ENCODE data around the gene CDKAL1. TPM values are rescaled to one million over a fixed set of nuclear protein-coding genes. Genes with fewer than 3 reads are reported as not detected.

Gene CDKAL1
- total and polyA plus RNA-seq, 10 of the 15 experiments (the other 5 are each of a cell fraction or from before 2014, with no cell fraction given) = 10.7 to 26.9 (median 17.3) TPM

DNA sequence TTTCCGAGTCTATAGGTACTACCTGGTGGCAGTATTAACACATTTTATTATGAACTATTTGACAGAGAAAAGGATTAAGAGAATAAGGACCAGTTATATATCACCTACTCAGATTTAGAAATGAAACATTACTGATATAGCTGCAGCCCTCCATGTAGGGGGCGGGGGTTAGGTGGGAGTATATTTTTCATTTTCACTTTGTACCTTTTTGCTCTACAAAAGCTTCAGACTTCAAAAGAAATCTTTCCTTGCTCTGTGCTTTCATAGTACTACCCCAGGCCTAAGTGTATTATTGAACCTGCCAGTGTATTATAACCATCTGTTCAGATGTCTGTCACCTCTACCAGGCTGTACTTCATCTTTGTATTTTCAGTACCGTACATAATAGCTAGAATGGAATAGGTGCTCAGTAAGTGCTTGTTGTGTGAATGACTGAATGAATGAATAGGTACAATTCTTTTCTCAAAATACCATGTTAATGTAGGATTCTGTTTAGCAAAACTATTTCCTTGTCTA, 43.0 kb downstream of the CDKAL1 start:
- H3K27ac ChIP-seq (ENCODE audit: control insufficient read depth, insufficient read depth) = no peak overlapping the region

More for the DNA sequence above, 43.0 kb downstream of the CDKAL1 start:
- no peak overlapping the region for H3K9ac ChIP-seq (ENCODE audit: control insufficient read depth, insufficient read depth, low read length)
- H3K36me3 ChIP-seq (ENCODE audit: control insufficient read depth in 2 of 2, insufficient read depth in 2 of 2, low read length in 1 of 2) = no peaks in the 10 kb centered on the region; a peak in 2 of 4 replicates
- no peak overlapping the region for H3K4me3 ChIP-seq
- in situ Hi-C loops (cut with MboI) = no loop called here
- 97% methylated on average over 3 of the region's 3 CpGs for WGBS (ENCODE audit: insufficient coverage, insufficient replicate concordance, low lambda C conversion rate, missing lambda C conversion rate)
- ChIA-PET POLR2A (no interaction called here), CTCF (interaction anchor here (0.7 to 5.4 kb wide), 2 partner anchors 12 to 19 kb away, joined by 3 to 40 read pairs; no protein-coding TSS in a partner anchor), RAD21 (ENCODE audit: unreplicated experiment) (no interaction called here), SMC1A (ENCODE audit: uncharacterized antibody, unreplicated experiment) (interaction anchor here (1.0 kb wide), 1 partner anchor 12 kb away, joined by 3 read pairs; no protein-coding TSS in a partner anchor)
- no peaks in the 10 kb centered on the region for H3K27me3 ChIP-seq (replicated peaks in 1 of 2; ENCODE audit: control insufficient read depth in 2 of 2, insufficient read depth in 2 of 2, low read length in 1 of 2)
- intact Hi-C loops (cut with micrococcal nuclease; ENCODE audit: unreplicated experiment) = no loop called here
- no peak overlapping the region for H2AFZ ChIP-seq (ENCODE audit: control insufficient read depth, low read depth, low read length)
- no peak for DNase-seq (ENCODE audit: low read depth, low spot score)
- H3K4me1 ChIP-seq (ENCODE audit: control insufficient read depth, insufficient read depth, low read length) = no peaks in the 10 kb centered on the region
- ATAC-seq = no peak
- no peaks in the 10 kb centered on the region for H4K20me1 ChIP-seq (ENCODE audit: control insufficient read depth, insufficient read depth)
- BruUV-seq (replicated peaks) = no TSS peak
- no peaks in the 10 kb centered on the region for H3K9me3 ChIP-seq (replicated peaks; ENCODE audit: control insufficient read depth, insufficient read depth, low read length)
- no peak for FAIRE-seq
- H3K4me2 ChIP-seq (ENCODE audit: control insufficient read depth, insufficient read depth) = no peak overlapping the region
- H3K79me2 ChIP-seq (ENCODE audit: control insufficient read depth, insufficient read depth, low read length) = no peaks in the 10 kb centered on the region
- no peak for TF ChIP-seq ATF7 (IDR thresholded peaks at IDR 0.05; ENCODE audit: low read depth)
- no peak for TF ChIP-seq MTA3 (IDR thresholded peaks at IDR 0.05; ENCODE audit: borderline replicate concordance, low read length)
- no peak for TF ChIP-seq NFXL1 (IDR thresholded peaks at IDR 0.05; ENCODE audit: borderline replicate concordance)
- TF ChIP-seq NR2C1 (IDR thresholded peaks at IDR 0.05) = no peak
- TF ChIP-seq, protein P1, sequence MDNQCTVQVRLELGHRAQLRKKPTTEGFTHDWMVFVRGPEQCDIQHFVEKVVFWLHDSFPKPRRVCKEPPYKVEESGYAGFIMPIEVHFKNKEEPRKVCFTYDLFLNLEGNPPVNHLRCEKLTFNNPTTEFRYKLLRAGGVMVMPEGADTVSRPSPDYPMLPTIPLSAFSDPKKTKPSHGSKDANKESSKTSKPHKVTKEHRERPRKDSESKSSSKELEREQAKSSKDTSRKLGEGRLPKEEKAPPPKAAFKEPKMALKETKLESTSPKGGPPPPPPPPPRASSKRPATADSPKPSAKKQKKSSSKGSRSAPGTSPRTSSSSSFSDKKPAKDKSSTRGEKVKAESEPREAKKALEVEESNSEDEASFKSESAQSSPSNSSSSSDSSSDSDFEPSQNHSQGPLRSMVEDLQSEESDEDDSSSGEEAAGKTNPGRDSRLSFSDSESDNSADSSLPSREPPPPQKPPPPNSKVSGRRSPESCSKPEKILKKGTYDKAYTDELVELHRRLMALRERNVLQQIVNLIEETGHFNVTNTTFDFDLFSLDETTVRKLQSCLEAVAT (IDR thresholded peaks at IDR 0.05) = no peak
- TF ChIP-seq, protein P2, sequence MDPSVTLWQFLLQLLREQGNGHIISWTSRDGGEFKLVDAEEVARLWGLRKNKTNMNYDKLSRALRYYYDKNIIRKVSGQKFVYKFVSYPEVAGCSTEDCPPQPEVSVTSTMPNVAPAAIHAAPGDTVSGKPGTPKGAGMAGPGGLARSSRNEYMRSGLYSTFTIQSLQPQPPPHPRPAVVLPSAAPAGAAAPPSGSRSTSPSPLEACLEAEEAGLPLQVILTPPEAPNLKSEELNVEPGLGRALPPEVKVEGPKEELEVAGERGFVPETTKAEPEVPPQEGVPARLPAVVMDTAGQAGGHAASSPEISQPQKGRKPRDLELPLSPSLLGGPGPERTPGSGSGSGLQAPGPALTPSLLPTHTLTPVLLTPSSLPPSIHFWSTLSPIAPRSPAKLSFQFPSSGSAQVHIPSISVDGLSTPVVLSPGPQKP (IDR thresholded peaks at IDR 0.05; ENCODE audit: low read depth, low read length) = no peak
- no peak for TF ChIP-seq SUZ12 (IDR thresholded peaks at IDR 0.05; ENCODE audit: unreplicated experiment)
- TF ChIP-seq NBN (IDR thresholded peaks at IDR 0.05) = no peak
- no peak for TF ChIP-seq MYC (IDR thresholded peaks at IDR 0.05; ENCODE audit: insufficient read depth, insufficient read length, insufficient replicate concordance, low read length, severe bottlenecking)
- TF ChIP-seq WRNIP1 (IDR thresholded peaks at IDR 0.05; ENCODE audit: borderline replicate concordance, low read depth, low read length) = no peak
- TF ChIP-seq KAT2A (conservative IDR thresholded peaks at IDR 0.05; ENCODE audit: control insufficient read depth, low read depth, low read length) = no peak
- TF ChIP-seq YY1 (IDR thresholded peaks at IDR 0.05; ENCODE audit: low read depth, low read length) = no peak
- TF ChIP-seq SIX5 (IDR thresholded peaks at IDR 0.05; ENCODE audit: low read depth, low read length, severe bottlenecking) = no peak
- TF ChIP-seq, protein P3, sequence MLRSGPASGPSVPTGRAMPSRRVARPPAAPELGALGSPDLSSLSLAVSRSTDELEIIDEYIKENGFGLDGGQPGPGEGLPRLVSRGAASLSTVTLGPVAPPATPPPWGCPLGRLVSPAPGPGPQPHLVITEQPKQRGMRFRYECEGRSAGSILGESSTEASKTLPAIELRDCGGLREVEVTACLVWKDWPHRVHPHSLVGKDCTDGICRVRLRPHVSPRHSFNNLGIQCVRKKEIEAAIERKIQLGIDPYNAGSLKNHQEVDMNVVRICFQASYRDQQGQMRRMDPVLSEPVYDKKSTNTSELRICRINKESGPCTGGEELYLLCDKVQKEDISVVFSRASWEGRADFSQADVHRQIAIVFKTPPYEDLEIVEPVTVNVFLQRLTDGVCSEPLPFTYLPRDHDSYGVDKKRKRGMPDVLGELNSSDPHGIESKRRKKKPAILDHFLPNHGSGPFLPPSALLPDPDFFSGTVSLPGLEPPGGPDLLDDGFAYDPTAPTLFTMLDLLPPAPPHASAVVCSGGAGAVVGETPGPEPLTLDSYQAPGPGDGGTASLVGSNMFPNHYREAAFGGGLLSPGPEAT (IDR thresholded peaks at IDR 0.05; ENCODE audit: low read depth) = no peak
